Activated B cell treated with CpG ODN at 0.5 μM for 24 hours (primary cell): ENCODE measurements around the gene UXT. TPM values are rescaled to one million over a fixed set of nuclear protein-coding genes. Genes with fewer than 3 reads are reported as not detected.

Source experiments
- ATAC-seq: fragments of 200-7000 bp; cut with Tn5 transposase; one replicate; pipeline ENCODE4 v1.10.0; 2021; ENCODE audit warnings: low read depth, mild to moderate bottlenecking, moderate library complexity
- CTCF ChIA-PET: fragments of 350-600 bp; sonication (Branson Sonifier 250); formaldehyde crosslinking; loops from one replicate; lab custom pipeline; 2021; ENCODE audit warnings: antibody characterized with exemption; lab: Charles Lee
- POLR2A ChIA-PET: fragments of 350-600 bp; sonication (Branson Sonifier 250); formaldehyde crosslinking; loops from one replicate; lab custom pipeline; 2021; ENCODE audit warnings: antibody characterized with exemption; lab: Charles Lee
- DNase-seq: peaks from one replicate; pipeline ENCODE4 v3.0.0; 2022
- H3K27ac Mint-ChIP-seq: one replicate; pipeline ENCODE4 v1.8.0; 2020; ENCODE audit warnings: mixed read lengths
- H3K27me3 Mint-ChIP-seq: one replicate; pipeline ENCODE4 v1.8.0; 2021; ENCODE audit warnings: mixed read lengths
- H3K36me3 Mint-ChIP-seq: one replicate; pipeline ENCODE4 v1.8.0; 2021; ENCODE audit warnings: low read depth, mixed read lengths
- H3K4me1 Mint-ChIP-seq: one replicate; pipeline ENCODE4 v1.8.0; 2021; ENCODE audit warnings: mixed read lengths
- H3K4me3 Mint-ChIP-seq: one replicate; pipeline ENCODE4 v1.8.0; 2020; ENCODE audit warnings: mild to moderate bottlenecking, mixed read lengths
- H3K9me3 Mint-ChIP-seq: one replicate; pipeline ENCODE4 v1.8.0; 2020; ENCODE audit warnings: mixed read lengths
- intact Hi-C: fragments of 100-400 bp; cut with micrococcal nuclease; formaldehyde crosslinking; loops from one replicate; pipeline ENCODE4 v1.15.1; 2024
- total RNA-seq: library from RNA; stranded (reverse); gene quantifications from 2 replicates; pipeline ENCODE4 v1.2.3, GENCODE V29; 2022
- TF ChIP-seq, protein P1 (sequence below): fragments of 200-600 bp; IDR thresholded peaks from one replicate; pipeline ENCODE4 v1.8.0; 2022; ENCODE audit warnings: antibody characterized with exemption, mild to moderate bottlenecking

Gene UXT
- total RNA-seq = 184 and 201 TPM in 2 replicates

DNA sequence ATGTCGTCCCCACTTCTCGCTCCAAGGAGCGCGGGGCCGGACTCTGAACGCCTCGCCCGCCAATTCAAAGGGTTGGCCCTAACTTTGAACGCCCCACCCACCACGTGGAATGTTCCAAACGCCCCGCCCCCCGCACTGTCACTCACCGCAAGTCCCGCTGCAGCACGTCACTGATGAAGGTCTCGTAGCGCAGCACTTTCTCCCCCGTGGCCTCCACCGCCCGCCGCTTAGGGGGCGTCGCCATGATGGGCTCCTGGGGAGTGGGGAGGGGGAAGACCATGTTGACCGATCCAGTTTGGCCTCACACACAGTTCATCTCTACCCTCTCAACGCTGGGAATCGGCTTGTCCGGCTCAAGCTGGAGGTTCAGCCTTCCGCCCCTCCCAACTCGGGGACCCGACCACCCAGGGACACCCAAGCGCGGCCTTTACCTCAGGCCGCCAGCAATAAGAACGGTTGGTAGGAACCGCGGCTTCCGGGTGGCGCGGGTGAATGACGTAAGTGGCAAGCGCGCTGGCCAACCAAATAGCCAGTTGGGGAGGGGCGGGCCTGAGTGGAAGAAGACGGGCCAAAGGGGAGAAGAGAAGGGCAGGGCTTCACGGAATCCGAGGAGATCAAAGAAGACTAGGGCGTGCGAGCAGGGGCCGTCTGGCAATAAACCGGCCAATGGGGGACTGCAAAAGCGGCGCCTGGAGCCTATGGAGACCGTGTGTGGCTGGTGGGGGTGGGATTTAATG lies at the start of gene UXT:
Gene UXT, minus strand, starts transcription at position 497 of the 737 bp plus-strand sequence. Its CDS starts 253 bp downstream, at position 244.
- H3K4me1 Mint-ChIP-seq = peaks cover 18% of the 10 kb centered on the region
- ATAC-seq (peak; percentile 85), DNase-seq (peak; percentile 82)
- H3K27me3 Mint-ChIP-seq = no peaks in the 10 kb centered on the region
- H3K4me3 Mint-ChIP-seq = peak within 1 kb of the TSS; percentile 91
- no peaks in the 10 kb centered on the region for H3K9me3 Mint-ChIP-seq
- H3K27ac Mint-ChIP-seq = peak within 1 kb of the TSS; percentile 99
- intact Hi-C loops = loop anchor here (1.0 to 10.0 kb wide), 13 partner anchors 9 to 1536 kb away; partner anchors contain the start of genes ARAF, EBP, ELK1 and HDAC6
- TF ChIP-seq, protein P1, sequence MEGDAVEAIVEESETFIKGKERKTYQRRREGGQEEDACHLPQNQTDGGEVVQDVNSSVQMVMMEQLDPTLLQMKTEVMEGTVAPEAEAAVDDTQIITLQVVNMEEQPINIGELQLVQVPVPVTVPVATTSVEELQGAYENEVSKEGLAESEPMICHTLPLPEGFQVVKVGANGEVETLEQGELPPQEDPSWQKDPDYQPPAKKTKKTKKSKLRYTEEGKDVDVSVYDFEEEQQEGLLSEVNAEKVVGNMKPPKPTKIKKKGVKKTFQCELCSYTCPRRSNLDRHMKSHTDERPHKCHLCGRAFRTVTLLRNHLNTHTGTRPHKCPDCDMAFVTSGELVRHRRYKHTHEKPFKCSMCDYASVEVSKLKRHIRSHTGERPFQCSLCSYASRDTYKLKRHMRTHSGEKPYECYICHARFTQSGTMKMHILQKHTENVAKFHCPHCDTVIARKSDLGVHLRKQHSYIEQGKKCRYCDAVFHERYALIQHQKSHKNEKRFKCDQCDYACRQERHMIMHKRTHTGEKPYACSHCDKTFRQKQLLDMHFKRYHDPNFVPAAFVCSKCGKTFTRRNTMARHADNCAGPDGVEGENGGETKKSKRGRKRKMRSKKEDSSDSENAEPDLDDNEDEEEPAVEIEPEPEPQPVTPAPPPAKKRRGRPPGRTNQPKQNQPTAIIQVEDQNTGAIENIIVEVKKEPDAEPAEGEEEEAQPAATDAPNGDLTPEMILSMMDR = no peak
- POLR2A ChIA-PET = interaction anchor here (0.8 kb wide), 1 partner anchor 8 kb away, joined by 9 read pairs; the partner anchor contains the start of gene ELK1
- peaks cover 38% of the 10 kb centered on the region for H3K36me3 Mint-ChIP-seq
- CTCF ChIA-PET = no interaction called here

DNA sequence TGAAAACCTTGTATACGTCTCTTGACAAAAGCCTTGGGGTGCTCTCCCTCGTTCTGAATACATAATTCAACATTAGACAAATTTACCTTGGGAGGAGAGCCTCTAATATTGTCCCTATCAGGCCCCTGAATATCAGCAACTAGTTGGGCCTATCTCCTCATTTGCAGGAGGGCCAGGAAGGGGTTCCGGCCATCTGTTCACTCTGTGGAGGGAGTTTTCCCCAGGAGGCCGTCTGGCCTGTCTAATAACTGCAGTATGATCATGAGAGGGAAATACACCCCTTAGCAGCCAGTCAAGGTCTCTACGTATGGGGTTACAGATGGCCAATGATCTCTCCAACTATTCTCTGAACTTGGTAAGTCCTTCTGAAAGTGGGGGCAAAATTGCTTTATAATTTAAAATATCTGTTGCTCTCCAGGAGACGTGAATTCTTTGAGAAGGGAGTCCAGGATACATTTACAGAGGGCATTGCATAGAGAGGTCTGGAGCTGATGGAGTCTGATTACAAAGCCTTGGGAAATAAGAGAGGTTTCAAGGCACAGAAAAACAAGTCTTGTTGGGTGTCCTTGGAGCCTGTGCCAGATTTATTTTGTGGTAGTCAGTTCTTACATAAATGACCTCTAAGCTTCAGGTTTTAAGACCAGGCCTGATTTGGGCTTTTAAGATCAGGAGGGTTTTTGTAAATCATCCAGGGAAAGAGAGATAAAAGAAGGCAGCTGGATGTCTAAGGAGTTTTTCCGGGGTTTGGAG lies 48.2 kb upstream of the UXT start:
- intact Hi-C loops = no loop called here
- Mint-ChIP-seq H3K27me3 (peaks cover 11% of the 10 kb centered on the region), H3K27ac (no peak overlapping the region), H3K9me3 (no peaks in the 10 kb centered on the region), H3K4me3 (no peak overlapping the region), H3K36me3 (no peaks in the 10 kb centered on the region), H3K4me1 (no peaks in the 10 kb centered on the region)
- DNase-seq (no peak), ATAC-seq (no peak)
- ChIA-PET POLR2A (no interaction called here), CTCF (no interaction called here)
- TF ChIP-seq, protein P1 = no peak

DNA sequence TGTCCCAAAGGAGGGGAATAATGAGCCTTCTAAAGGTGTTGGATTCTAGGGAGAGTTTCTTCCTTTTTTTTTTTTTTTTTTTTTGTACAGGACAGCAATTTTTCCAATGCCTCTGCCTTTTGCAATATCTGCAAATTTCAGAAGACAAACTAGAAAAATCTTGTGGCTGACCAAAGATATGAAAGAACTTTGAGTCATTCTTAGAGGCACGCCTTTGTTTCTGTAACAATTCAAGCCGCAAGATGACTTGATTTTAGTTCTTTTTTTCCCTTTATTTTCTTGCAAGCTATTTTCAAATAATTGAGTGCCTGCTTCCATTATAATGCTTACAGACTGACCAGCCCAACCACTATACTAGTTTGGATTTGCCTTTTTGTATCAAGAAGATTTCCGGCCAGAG lies 47.6 kb upstream of the UXT start:
- ChIA-PET POLR2A (no interaction called here), CTCF (no interaction called here)
- Mint-ChIP-seq H3K27ac (no peak overlapping the region), H3K9me3 (no peaks in the 10 kb centered on the region), H3K4me1 (no peaks in the 10 kb centered on the region), H3K36me3 (no peaks in the 10 kb centered on the region), H3K27me3 (peaks cover 11% of the 10 kb centered on the region), H3K4me3 (no peak overlapping the region)
- TF ChIP-seq, protein P1 = no peak
- DNase-seq (no peak), ATAC-seq (no peak)
- intact Hi-C loops = no loop called here

GRCh38 chrX:47704736-47705135 lies 45.8 kb upstream of the UXT start:
- H3K27ac Mint-ChIP-seq = no peak overlapping the region
- ATAC-seq = no peak
- ChIA-PET CTCF (no interaction called here), POLR2A (no interaction called here)
- no peak overlapping the region for H3K4me3 Mint-ChIP-seq
- peaks cover 17% of the 10 kb centered on the region for H3K27me3 Mint-ChIP-seq
- TF ChIP-seq, protein P1 = no peak
- H3K4me1 Mint-ChIP-seq = no peaks in the 10 kb centered on the region
- H3K36me3 Mint-ChIP-seq = no peaks in the 10 kb centered on the region
- no peak for DNase-seq
- H3K9me3 Mint-ChIP-seq = no peaks in the 10 kb centered on the region
- intact Hi-C loops = no loop called here

GRCh38 chrX:47697181-47697580 lies 38.2 kb upstream of the UXT start:
- Mint-ChIP-seq H3K9me3 (no peaks in the 10 kb centered on the region), H3K27ac (no peak overlapping the region), H3K36me3 (no peaks in the 10 kb centered on the region), H3K4me1 (no peaks in the 10 kb centered on the region), H3K4me3 (no peak overlapping the region), H3K27me3 (peaks cover 6% of the 10 kb centered on the region)
- POLR2A ChIA-PET = no interaction called here
- ATAC-seq (no peak), DNase-seq (no peak)
- intact Hi-C loops = no loop called here
- CTCF ChIA-PET = no interaction called here
- TF ChIP-seq, protein P1 = no peak
